NCI-H146 (cell line): Measurements from ENCODE around the gene MALL.
"Not testable (repeated sequence)": the region's sequence is repeated elsewhere in the genome, so short reads cannot be mapped to it uniquely, and the experiment has no call there.

ENCODE experiments used
- DNase-seq: peaks from one replicate; lab custom pipeline; 2025; lab: John Stamatoyannopoulos, UW

The MALL gene

GRCh38 chr2:110115291-110116032 lies at the start of gene MALL:
TSS of gene MALL (minus strand) at chr2:110115822. CDS start at chr2:110115792, 30 bp downstream.
- peak; percentile 54 for DNase-seq

DNA sequence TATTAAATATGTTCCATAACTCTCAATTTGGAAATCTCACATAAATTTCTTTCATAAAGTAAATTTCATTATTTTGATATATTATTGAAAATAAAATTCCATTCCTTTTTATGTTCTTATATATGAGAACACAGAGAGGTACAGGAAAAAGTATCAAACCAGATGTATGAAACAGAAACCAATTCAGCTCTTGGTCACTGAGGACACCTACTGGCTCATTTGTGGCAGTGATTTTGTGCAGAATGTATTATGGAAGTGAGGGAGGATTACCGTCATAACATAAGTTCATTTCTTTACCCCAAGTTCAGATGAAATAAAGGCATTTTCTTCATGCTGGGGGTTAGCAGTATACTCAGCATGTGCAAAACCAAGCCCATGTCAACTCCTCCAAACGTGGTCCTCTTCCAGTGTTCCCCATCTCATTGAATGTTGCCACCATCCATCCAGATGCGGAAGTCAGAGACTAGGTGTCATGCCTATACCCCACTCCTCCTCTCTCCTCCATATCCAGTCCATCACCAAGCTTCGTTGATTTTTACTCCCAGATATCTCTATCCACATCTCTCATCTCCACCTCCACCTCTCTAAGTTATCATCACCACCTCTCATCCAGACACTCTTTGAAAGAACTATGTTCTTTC lies 41.7 kb upstream of the MALL start:
- DNase-seq = peak; percentile 11

- not testable (repeated sequence) for DNase-seq
These were observed 39.2 kb upstream of the MALL start for GRCh38 chr2:110154828-110155227.

DNA sequence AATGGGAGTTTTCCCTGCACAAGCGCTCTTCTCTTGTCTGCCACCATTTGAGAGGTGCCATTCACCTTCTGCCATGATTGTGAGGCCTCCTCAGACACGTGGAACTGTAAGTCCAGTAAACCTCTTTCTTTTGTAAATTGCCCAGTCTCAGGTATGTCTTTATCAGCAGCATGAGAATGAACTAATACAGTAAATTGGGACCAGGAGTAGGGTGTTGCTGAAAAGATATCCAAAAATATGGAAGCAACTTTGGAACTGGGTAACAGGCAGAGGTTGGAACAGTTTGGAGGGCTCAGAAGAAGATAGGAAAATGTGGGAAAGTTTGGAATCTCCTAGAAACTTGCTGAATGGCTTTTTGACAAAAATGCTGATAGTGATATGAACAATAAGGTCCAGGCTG lies 38.6 kb upstream of the MALL start:
- DNase-seq = not testable (repeated sequence)

DNA sequence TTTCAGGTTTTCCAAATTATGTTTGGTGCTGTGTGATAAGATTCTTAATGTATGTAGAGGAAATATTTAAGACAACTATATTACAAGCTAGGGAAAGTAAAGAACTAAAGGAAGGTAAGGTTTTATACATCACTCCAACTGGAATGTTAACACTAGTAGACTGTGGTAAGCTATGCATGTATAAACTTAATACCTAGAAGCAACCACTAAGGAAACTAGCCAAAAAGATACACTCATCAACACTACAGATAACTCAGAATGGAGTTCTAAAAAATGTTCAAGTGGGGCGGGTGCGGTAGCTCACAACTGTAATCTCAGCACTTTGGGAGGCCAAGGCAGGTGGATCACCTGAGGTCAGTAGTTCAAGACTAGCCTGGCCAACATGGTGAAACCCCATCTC lies 37.8 kb upstream of the MALL start:
- no peak for DNase-seq

DNA sequence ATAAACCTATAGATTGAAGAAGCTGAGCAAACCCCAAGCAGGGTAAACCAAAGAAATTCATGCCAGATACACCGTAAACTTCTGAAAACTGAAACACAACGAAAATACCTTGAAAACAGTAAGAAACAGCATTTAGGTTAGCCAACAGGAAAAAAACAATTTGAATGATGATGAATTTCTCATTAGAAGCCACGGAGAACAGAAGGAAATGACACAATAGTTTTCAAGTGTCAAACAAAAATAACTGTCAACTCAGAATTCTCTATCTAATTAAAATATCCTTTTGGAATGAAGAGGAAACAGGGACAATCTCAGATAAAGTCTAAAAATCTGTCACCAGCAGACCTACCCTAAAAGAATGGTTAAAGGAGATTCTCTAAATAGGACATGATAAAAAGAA lies 37.3 kb upstream of the MALL start:
- no peak for DNase-seq

- no peak for DNase-seq
These were observed 34.0 kb upstream of the MALL start for GRCh38 chr2:110149330-110150220.

DNA sequence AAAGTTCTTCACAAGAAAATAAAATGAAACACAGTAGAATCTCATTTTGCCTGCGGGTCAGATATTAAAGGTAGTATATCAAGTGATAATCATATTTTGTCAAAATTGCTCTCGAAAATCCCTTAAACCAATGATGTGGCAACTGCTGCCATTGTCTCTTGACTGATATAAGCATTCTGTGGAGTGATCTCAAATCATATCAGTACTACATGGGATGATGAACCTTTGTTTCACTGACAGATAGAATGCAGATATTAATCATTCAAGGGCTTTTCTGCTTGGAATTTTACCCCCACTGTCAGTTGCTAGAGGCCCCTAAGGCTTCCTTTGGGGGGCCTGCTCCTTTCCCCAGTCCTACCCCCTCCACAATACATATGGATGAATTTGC lies 31.3 kb upstream of the MALL start:
- DNase-seq = no peak

- DNase-seq = no peak
These were observed 30.7 kb upstream of the MALL start for GRCh38 chr2:110146183-110146944.

GRCh38 chr2:110143982-110144381 lies 28.4 kb upstream of the MALL start:
- no peak for DNase-seq

DNA sequence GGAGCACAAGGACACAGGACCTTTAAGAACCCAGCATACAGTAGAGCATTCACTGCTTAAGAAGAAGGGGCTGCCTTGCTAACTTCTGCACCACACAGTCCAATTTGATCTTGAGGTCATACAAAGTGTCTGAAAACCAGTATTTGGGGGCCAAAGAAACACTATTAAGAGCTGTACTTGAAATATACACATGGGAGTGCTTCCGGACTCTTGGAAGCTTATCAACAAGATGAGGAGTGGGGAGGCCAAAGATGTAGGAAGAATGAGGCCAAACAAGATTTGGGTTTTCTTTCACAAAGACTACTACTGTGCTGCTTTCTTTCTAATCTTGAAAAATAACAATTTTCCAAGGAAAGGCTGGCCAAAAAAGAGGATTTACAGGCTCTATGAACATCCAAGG lies 24.8 kb upstream of the MALL start:
- DNase-seq = no peak

DNA sequence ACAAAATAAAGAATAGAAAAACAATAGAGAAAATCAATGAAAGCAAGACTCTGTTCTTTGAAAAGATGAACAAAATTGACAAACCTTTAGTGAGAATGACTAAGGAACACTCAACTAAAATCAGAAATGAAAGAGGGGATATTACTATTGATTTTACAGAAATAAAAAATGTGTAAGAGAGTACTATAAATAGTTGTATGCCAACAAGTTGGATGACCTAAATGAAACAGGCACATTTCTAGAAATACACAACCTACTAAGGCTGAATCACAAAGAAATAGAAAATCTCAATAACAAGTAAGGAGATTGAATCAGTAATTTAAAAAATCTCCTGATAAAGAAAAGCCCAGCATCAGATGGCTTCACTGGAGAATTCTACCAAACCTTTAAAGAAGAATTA lies 18.4 kb upstream of the MALL start:
- DNase-seq = no peak

DNA sequence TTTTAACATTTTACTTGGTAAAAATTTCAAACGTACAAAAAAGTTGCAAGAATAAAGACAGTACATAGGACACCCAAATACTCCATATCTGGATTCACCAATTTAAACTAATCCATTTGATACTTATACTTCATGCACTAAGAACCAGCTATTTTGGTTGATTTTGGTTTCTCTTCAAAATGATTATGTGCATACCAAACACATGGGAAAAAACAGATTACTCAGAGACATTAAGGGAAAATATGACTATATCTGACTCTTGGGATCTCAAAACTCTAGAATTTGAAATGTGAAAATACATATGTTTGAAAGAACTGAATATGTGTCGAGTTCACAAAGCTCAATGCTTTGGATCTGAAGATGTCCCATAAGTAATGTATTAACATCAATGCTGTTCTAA lies 15.5 kb upstream of the MALL start:
- DNase-seq = no peak

DNA sequence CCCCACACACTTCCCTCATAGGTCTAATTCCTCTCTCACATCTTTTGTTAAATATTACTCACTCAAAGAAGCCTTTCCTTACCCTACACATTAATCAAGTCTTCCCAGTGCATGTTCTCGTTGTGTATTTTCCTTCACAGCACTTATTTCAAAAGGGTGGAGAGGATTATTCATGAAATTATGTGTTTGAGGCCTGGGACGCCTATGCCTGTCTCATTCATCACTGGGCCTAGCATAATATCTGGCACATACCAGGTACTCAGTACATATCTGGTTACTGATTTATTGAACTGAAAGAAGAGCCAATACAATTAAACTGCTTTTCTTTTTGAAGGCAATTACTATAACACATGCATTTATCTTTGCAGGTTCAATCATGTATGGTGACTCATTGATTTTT lies 15.1 kb upstream of the MALL start:
- DNase-seq = no peak

DNA sequence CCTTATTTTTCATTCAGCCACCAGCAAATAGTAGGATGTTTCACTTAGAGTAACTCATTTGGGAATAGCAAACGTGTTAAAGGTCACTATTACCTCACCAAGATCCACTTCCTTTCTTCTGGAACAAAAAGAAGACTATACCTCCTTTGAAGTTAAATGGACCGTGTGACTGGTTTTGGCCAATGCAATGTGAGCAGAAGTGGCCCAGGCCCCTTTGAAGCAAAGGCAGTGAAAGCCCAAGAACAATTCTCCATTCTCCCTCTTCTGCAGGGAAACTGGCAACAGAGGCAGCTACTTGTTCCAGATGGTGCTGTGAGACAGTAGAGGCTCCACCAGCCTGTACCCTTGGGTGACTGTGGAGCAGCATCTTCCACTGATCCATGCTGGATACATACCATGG lies 11.3 kb upstream of the MALL start:
- DNase-seq = no peak

GRCh38 chr2:110126086-110126773 lies 10.6 kb upstream of the MALL start:
- no peak for DNase-seq

GRCh38 chr2:110124939-110125691 lies 9.5 kb upstream of the MALL start:
- no peak for DNase-seq

DNA sequence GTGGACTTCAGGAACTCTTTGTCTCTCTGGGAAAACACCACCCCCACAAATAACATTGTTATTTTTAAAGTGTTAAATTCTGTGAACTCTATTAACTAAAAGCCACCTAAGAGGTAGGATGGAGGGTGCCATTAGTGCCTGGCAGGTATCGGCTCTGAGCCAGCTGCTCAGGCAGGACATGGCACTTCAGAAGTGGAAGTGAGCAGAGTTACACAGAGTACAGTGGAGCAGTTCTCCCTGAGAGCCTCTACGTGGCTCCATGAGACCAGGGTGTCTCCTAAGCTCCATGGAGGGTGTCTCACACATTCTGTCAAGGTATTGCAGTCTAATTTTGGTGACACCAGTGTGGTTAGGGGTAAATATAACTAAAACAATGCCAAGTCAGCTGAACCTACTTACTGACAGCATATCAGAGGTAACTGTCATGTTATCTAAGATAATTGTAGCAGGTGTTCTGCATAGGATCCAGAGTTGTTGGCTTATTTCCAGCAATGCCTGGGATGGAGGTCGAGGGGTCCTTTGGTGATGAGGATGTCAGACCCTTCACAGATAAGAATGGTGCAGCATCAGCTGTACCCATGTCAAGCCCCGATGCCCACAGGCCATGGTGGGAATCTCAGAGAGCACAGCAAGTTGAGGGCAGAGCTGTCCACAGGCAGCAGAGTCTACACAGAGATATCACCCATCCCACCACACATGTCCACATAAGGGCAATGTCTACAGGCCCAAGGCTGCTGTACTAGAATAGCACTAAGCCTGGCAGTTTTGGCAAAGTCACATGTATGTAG lies 8.6 kb upstream of the MALL start:
- DNase-seq = no peak

- DNase-seq = no peak
These were observed 6.0 kb upstream of the MALL start for GRCh38 chr2:110121592-110121991.

DNA sequence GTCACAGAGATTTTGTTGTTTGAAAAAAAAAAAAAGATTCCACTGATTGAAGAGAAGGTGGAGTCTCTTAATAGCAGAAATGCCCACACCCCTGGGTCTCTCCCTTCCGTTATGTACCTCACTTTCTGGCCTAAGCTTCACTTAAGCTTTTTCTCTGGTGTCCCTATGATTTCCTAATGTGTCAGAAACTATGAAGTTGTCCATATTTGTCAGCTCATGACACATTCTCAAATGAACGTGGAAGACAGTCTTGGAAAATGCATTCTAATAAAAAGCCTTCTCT lies 5.4 kb upstream of the MALL start:
- DNase-seq = no peak
